Thoracic aorta (tissue), 2 donors: Measurements from ENCODE around the gene APH1B. TPM values are rescaled to one million over a fixed set of nuclear protein-coding genes. Genes with fewer than 3 reads are reported as not detected.

Experiments used
- ATAC-seq: fragments of 150-250 bp; one replicate; pipeline ENCODE4 v1.8.0; 2017; ENCODE audit warnings: low read depth; ENCODE audit not compliant: insufficient number of reproducible peaks, low FRiP score
- DNase-seq: peaks from one replicate; pipeline ENCODE4 v3.0.0-alpha.2; 2020; ENCODE audit warnings: low spot score
- H3K27ac ChIP-seq, 2 donors: fragments of 200-600 bp; sonication (generic); 1 replicate in 1 of 2; 2 replicates in 1 of 2; pipeline ENCODE4 v1.5.1; 2016; ENCODE audit warnings: mild to moderate bottlenecking in 2 of 2, moderate library complexity in 2 of 2
- H3K27me3 ChIP-seq: fragments of 200-600 bp; sonication (generic); replicated peaks from 2 replicates; pipeline ENCODE4 v1.6.0; 2016; ENCODE audit warnings: mild to moderate bottlenecking; ENCODE audit not compliant: insufficient read depth
- H3K36me3 ChIP-seq: fragments of 200-600 bp; sonication (generic); one replicate; pipeline ENCODE4 v1.5.1; 2016
- H3K4me1 ChIP-seq, 2 donors: fragments of 200-600 bp; sonication (generic); 1 replicate in 1 of 2; 2 replicates in 1 of 2; pipeline versions ENCODE4 v1.5.1 to v1.6.0; 2016; ENCODE audit warnings: low read depth in 2 of 2, mild to moderate bottlenecking in 1 of 2; ENCODE audit not compliant: control insufficient read depth in 1 of 2
- H3K4me3 ChIP-seq: fragments of 200-600 bp; sonication (generic); 2 replicates; pipeline ENCODE4 v1.5.1; 2016; ENCODE audit warnings: mild to moderate bottlenecking
- H3K9me3 ChIP-seq: fragments of 200-600 bp; sonication (generic); 2 replicates; pipeline ENCODE4 v1.5.1; 2016
- total RNA-seq, 2 donors: library from RNA; depleted of rRNA; stranded (reverse); fragments of >200 nt; gene quantifications; one replicate each; pipeline versions ENCODE4 v1.1.0 to v1.2.3, GENCODE V29; 2016
- TF ChIP-seq, protein P1 (sequence below): fragments of 200-600 bp; sonication (generic); IDR thresholded peaks from one replicate; pipeline ENCODE4 v1.5.1; 2019; ENCODE audit warnings: antibody characterized with exemption

Gene APH1B
- total RNA-seq, result 10 to 100 TPM; 16.2 to 22.2 TPM

DNA sequence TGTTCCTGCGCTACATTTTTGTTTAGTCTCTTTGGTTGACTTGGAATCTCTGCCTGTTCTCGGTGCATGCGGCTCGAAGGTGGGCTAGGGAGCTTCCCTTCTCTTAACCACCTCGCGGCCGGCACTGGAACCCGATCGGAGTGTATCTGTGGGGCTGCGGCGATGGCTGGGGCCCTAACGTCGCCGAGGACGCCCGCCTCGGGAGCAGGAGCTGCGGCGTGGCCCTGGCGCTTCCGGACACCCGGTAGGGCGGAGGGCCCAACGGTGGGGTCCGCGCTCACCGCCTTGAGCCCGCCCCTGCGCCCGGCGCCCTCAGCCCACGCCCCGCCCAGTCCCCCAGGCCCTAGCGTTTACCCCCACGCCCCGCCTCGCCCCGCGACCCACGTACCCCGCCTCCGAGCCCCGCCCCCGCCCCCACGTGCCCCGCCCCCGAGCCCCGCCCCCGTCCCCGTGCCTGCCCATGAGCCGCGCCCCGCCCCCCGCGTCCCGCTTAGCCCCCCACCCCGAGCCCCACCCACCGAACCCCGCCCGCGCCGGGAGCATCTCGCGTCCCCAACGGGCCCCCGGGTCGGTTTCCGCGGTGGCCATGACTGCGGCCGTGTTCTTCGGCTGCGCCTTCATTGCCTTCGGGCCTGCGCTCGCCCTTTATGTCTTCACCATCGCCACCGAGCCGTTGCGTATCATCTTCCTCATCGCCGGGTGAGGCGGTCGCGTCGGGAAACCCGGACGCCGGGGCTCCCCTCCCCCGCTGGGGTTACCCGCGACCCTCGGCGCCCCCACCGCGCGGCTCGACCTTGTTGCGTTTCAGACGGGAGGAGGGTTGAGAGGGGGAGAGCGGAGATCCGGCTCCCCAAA lies at the start of gene APH1B:
Gene APH1B, plus strand, starts transcription at position 568 of the 855 bp plus-strand sequence. Its CDS starts 19 bp downstream, at position 587.
- H3K36me3 ChIP-seq, result no peaks in the 10 kb centered on the region
- TF ChIP-seq, protein P1, sequence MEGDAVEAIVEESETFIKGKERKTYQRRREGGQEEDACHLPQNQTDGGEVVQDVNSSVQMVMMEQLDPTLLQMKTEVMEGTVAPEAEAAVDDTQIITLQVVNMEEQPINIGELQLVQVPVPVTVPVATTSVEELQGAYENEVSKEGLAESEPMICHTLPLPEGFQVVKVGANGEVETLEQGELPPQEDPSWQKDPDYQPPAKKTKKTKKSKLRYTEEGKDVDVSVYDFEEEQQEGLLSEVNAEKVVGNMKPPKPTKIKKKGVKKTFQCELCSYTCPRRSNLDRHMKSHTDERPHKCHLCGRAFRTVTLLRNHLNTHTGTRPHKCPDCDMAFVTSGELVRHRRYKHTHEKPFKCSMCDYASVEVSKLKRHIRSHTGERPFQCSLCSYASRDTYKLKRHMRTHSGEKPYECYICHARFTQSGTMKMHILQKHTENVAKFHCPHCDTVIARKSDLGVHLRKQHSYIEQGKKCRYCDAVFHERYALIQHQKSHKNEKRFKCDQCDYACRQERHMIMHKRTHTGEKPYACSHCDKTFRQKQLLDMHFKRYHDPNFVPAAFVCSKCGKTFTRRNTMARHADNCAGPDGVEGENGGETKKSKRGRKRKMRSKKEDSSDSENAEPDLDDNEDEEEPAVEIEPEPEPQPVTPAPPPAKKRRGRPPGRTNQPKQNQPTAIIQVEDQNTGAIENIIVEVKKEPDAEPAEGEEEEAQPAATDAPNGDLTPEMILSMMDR, result no peak
- DNase-seq, result peak; percentile 23
- H3K27ac ChIP-seq, result peak within 1 kb of the TSS; percentile 88 to 93
- H3K4me3 ChIP-seq, result peak within 1 kb of the TSS; percentile 100
- no peaks in the 10 kb centered on the region for H3K27me3 ChIP-seq
- H3K9me3 ChIP-seq, result no peaks in the 10 kb centered on the region
- H3K4me1 ChIP-seq, result peaks cover 6 to 19% of the 10 kb centered on the region in 2 donors
- ATAC-seq, result peak; percentile 42

DNA sequence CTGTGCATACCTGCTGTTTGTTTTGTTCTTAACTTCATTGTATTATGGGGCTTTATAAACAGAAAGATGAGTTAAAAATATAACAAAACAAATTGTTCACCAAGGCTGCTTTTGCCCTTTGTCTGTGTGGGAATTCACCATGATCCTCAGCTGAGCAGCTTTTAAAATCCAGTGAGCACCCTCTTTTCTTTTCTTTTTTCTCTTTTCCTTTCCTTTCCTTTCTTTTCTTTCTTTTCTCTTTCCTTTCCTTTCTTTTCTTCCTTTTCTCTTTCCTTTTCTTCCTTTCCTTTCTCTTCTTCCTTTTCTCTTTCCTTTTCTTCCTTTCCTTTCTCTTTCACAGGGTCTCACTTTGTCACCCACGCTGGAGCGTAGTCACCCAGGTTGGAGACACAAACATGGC lies 49.7 kb upstream of the APH1B start:
- DNase-seq, result no peak
- no peaks in the 10 kb centered on the region for H3K27me3 ChIP-seq
- H3K27ac ChIP-seq, result no peak overlapping the region
- peaks cover 16 to 21% of the 10 kb centered on the region in 2 donors for H3K4me1 ChIP-seq
- no peaks in the 10 kb centered on the region for H3K9me3 ChIP-seq
- ATAC-seq, result no peak
- no peaks in the 10 kb centered on the region for H3K36me3 ChIP-seq
- H3K4me3 ChIP-seq, result no peak overlapping the region
- TF ChIP-seq, protein P1, result no peak

DNA sequence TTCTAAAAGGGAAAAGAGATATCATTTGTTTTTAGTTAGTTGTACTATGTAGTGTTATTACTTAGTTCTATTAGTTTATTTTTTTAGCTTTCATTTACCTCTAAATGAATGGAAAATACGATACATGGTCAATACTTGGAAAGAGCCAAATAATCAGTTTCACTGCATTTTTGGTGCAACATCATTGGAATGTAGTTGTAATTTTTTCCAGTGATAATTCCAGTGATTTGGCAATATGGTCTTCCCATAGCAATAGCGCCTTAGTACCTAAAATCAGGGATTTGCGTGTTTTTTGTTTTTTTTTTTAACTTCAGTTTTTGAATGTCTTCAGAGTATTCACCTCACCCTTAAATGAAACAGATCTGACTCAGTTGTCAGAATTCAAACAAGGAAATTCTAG lies 46.2 kb upstream of the APH1B start:
- H3K4me3 ChIP-seq, result no peak overlapping the region
- no peak overlapping the region for H3K27ac ChIP-seq
- ATAC-seq, result no peak
- TF ChIP-seq, protein P1, result no peak
- no peaks in the 10 kb centered on the region for H3K36me3 ChIP-seq
- peaks cover 41 to 48% of the 10 kb centered on the region in 2 donors for H3K4me1 ChIP-seq
- H3K9me3 ChIP-seq, result no peaks in the 10 kb centered on the region
- H3K27me3 ChIP-seq, result no peaks in the 10 kb centered on the region
- no peak for DNase-seq

DNA sequence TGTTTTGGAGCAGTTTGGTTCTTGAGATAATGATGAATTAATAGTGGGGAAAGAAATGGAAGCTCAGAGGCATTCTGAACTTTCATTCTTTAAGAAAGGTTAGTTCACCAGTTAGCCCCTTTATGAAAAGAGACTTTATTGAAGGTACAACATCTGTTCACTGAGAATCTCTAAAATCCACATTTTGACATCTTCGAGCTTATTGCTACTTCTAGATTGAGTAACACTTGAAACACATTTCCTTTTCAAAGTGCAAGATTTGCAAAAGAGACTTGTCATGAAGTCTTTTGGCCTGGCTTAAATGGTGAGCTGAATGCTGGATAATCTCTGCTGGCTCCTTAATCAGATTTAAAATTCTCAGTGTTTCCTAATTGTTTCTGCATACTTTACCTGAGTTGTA lies 45.7 kb upstream of the APH1B start:
- DNase-seq (no peak), ATAC-seq (no peak)
- H3K9me3 ChIP-seq, result no peaks in the 10 kb centered on the region
- TF ChIP-seq, protein P1, result no peak
- H3K36me3 ChIP-seq, result no peaks in the 10 kb centered on the region
- H3K27ac ChIP-seq, result no peak overlapping the region
- no peaks in the 10 kb centered on the region for H3K27me3 ChIP-seq
- peaks cover 43 to 45% of the 10 kb centered on the region in 2 donors for H3K4me1 ChIP-seq
- no peak overlapping the region for H3K4me3 ChIP-seq

- no peak overlapping the region for H3K4me3 ChIP-seq
- peaks cover 40 to 43% of the 10 kb centered on the region in 2 donors for H3K4me1 ChIP-seq
- H3K27ac ChIP-seq, result no peak overlapping the region
- TF ChIP-seq, protein P1, result no peak
- no peaks in the 10 kb centered on the region for H3K36me3 ChIP-seq
- H3K9me3 ChIP-seq, result no peaks in the 10 kb centered on the region
- no peak for ATAC-seq
- no peaks in the 10 kb centered on the region for H3K27me3 ChIP-seq
- no peak for DNase-seq
These were observed 45.0 kb upstream of the APH1B start for GRCh38 chr15:63232405-63232804.
